BLaER1 treated with 17β-estradiol and CSF1 and Interleukin-3, amounts not matched to agents 10 nM and 100 nM (cell line): Measurements from ENCODE around the gene MYOM1.

ENCODE experiments used
- H3K27ac ChIP-seq, 11 experiments: shearing (Covaris generic); formaldehyde crosslinking; 2 replicates each; pipeline ENCODE4 v1.8.1; 2022
- H3K27me3 ChIP-seq, 11 experiments: shearing (Covaris generic); formaldehyde crosslinking; 2 replicates each; pipeline ENCODE4 v1.8.1; 2022
- H3K36me3 ChIP-seq, 11 experiments: shearing (Covaris generic); formaldehyde crosslinking; 2 replicates each; pipeline ENCODE4 v1.8.1; 2022
- H3K4me1 ChIP-seq, 10 experiments: shearing (Covaris generic); formaldehyde crosslinking; 2 replicates each; pipeline ENCODE4 v1.8.1; 2022
- H3K4me2 ChIP-seq, 11 experiments: shearing (Covaris generic); formaldehyde crosslinking; 2 replicates each; pipeline ENCODE4 v1.8.1; 2022
- H3K4me3 ChIP-seq, 10 experiments: shearing (Covaris generic); formaldehyde crosslinking; 2 replicates each; pipeline ENCODE4 v1.8.1; 2022
- H3K9ac ChIP-seq, 11 experiments: shearing (Covaris generic); formaldehyde crosslinking; 2 replicates each; pipeline ENCODE4 v1.8.1; 2022
- H3K9me3 ChIP-seq, 11 experiments: shearing (Covaris generic); formaldehyde crosslinking; replicated peaks in 1 of 11; 2 replicates each; pipeline ENCODE4 v1.8.1; 2022
- H4K20me1 ChIP-seq, 11 experiments: shearing (Covaris generic); formaldehyde crosslinking; 2 replicates each; pipeline ENCODE4 v1.8.1; 2022
- Cebpa-rat ChIP-seq, 11 experiments: shearing (Covaris generic); IDR thresholded peaks; 2 replicates each; pipeline ENCODE4 v1.8.1; 2022

Gene MYOM1

GRCh38 chr18:3110034-3110752 lies 109.6 kb downstream of the MYOM1 start:
- Histone ChIP-seq H3K9ac (no peak overlapping the region), H3K9me3 (no peaks in the 10 kb centered on the region), H3K4me3 (no peak overlapping the region), H4K20me1 (no peaks in the 10 kb centered on the region), H3K27me3 (no peaks in the 10 kb centered on the region), H3K27ac (no peak overlapping the region), H3K36me3 (no peaks in the 10 kb centered on the region), H3K4me2 (no peak overlapping the region), H3K4me1 (peaks cover 0 to 15% (median 13%) of the 10 kb centered on the region in 10 experiments; a peak in 17 of 20 replicates)
- TF ChIP-seq Cebpa-rat (IDR thresholded peaks at IDR 0.05): no peak

GRCh38 chr18:3107740-3108151 lies 112.0 kb downstream of the MYOM1 start:
- H3K27ac ChIP-seq: no peak overlapping the region
- no peaks in the 10 kb centered on the region for H4K20me1 ChIP-seq
- peaks cover 6 to 20% (median 14%) of the 10 kb centered on the region in 10 experiments; a peak in 18 of 20 replicates for H3K4me1 ChIP-seq
- H3K4me3 ChIP-seq: no peak overlapping the region
- no peak overlapping the region for H3K4me2 ChIP-seq
- H3K27me3 ChIP-seq: no peaks in the 10 kb centered on the region
- TF ChIP-seq Cebpa-rat (IDR thresholded peaks at IDR 0.05): no peak
- no peaks in the 10 kb centered on the region for H3K36me3 ChIP-seq
- H3K9ac ChIP-seq: no peak overlapping the region
- H3K9me3 ChIP-seq: no peaks in the 10 kb centered on the region

- no peak for TF ChIP-seq Cebpa-rat (IDR thresholded peaks at IDR 0.05)
- no peaks in the 10 kb centered on the region for H3K36me3 ChIP-seq
- H3K9me3 ChIP-seq: no peaks in the 10 kb centered on the region
- no peak overlapping the region for H3K9ac ChIP-seq
- H3K27me3 ChIP-seq: no peaks in the 10 kb centered on the region
- H3K4me2 ChIP-seq: peak overlapping the region in 8 of 11 experiments; percentile 6 to 62 (median 49); a peak in 12 of 22 replicates
- no peaks in the 10 kb centered on the region for H4K20me1 ChIP-seq
- H3K4me3 ChIP-seq: no peak overlapping the region
- peaks cover 6 to 20% (median 14%) of the 10 kb centered on the region in 10 experiments; a peak in 18 of 20 replicates for H3K4me1 ChIP-seq
- peak overlapping the region in 5 of 11 experiments; percentile 5 to 51 (median 30); a peak in 7 of 22 replicates for H3K27ac ChIP-seq
These were observed 115.3 kb downstream of the MYOM1 start for GRCh38 chr18:3104190-3105054.

GRCh38 chr18:3103576-3103975 lies 116.2 kb downstream of the MYOM1 start:
- no peak for TF ChIP-seq Cebpa-rat (IDR thresholded peaks at IDR 0.05)
- Histone ChIP-seq H3K4me1 (peaks cover 6 to 20% (median 14%) of the 10 kb centered on the region in 10 experiments; a peak in 18 of 20 replicates), H3K4me2 (peak overlapping the region; percentile 26 to 62 (median 48); a peak in 20 of 22 replicates), H4K20me1 (no peaks in the 10 kb centered on the region), H3K9ac (no peak overlapping the region), H3K36me3 (no peaks in the 10 kb centered on the region), H3K27ac (peak overlapping the region in 2 of 11 experiments; percentile 27 to 29; a peak in 1 of 22 replicates), H3K27me3 (no peaks in the 10 kb centered on the region), H3K4me3 (no peak overlapping the region), H3K9me3 (no peaks in the 10 kb centered on the region)

- no peak for TF ChIP-seq Cebpa-rat (IDR thresholded peaks at IDR 0.05)
- no peak overlapping the region for H3K9ac ChIP-seq
- peaks cover 6 to 20% (median 14%) of the 10 kb centered on the region in 10 experiments; a peak in 18 of 20 replicates for H3K4me1 ChIP-seq
These were observed 116.8 kb downstream of the MYOM1 start for GRCh38 chr18:3102983-3103382.

GRCh38 chr18:3100498-3101132 lies 119.2 kb downstream of the MYOM1 start:
- Histone ChIP-seq H3K4me3 (no peak overlapping the region), H3K27ac (no peak overlapping the region), H3K9me3 (no peaks in the 10 kb centered on the region), H4K20me1 (no peaks in the 10 kb centered on the region), H3K27me3 (no peaks in the 10 kb centered on the region), H3K4me2 (no peak overlapping the region), H3K9ac (no peak overlapping the region), H3K36me3 (no peaks in the 10 kb centered on the region), H3K4me1 (peaks cover 12 to 30% (median 18%) of the 10 kb centered on the region in 10 experiments)
- TF ChIP-seq Cebpa-rat (IDR thresholded peaks at IDR 0.05): no peak

More at GRCh38 chr18:3102983-3103382, 116.8 kb downstream of the MYOM1 start:
- no peaks in the 10 kb centered on the region for H3K36me3 ChIP-seq
- no peaks in the 10 kb centered on the region for H4K20me1 ChIP-seq
- no peak overlapping the region for H3K4me3 ChIP-seq
- H3K27me3 ChIP-seq: no peaks in the 10 kb centered on the region
- peak overlapping the region in 1 of 11 experiments; percentile 62; a peak in 1 of 22 replicates for H3K4me2 ChIP-seq
- no peaks in the 10 kb centered on the region for H3K9me3 ChIP-seq
- H3K27ac ChIP-seq: no peak overlapping the region

GRCh38 chr18:3099327-3099726 lies 120.4 kb downstream of the MYOM1 start:
- no peak for TF ChIP-seq Cebpa-rat (IDR thresholded peaks at IDR 0.05)
- Histone ChIP-seq H3K9me3 (no peaks in the 10 kb centered on the region), H3K27me3 (no peaks in the 10 kb centered on the region), H3K4me2 (no peak overlapping the region), H3K4me1 (peaks cover 8 to 26% (median 16%) of the 10 kb centered on the region in 10 experiments), H3K27ac (no peak overlapping the region), H3K36me3 (no peaks in the 10 kb centered on the region), H4K20me1 (no peaks in the 10 kb centered on the region), H3K9ac (no peak overlapping the region), H3K4me3 (no peak overlapping the region)

GRCh38 chr18:3097082-3097481 lies 122.7 kb downstream of the MYOM1 start:
- H3K4me2 ChIP-seq: peak overlapping the region in 5 of 11 experiments; percentile 16 to 36 (median 18); a peak in 4 of 22 replicates
- no peak overlapping the region for H3K4me3 ChIP-seq
- peaks cover 0 to 20% (median 7%) of the 10 kb centered on the region in 10 experiments; a peak in 11 of 20 replicates for H3K4me1 ChIP-seq
- no peaks in the 10 kb centered on the region for H4K20me1 ChIP-seq
- H3K9me3 ChIP-seq: no peaks in the 10 kb centered on the region
- no peaks in the 10 kb centered on the region for H3K36me3 ChIP-seq
- no peak for TF ChIP-seq Cebpa-rat (IDR thresholded peaks at IDR 0.05)
- H3K9ac ChIP-seq: no peak overlapping the region
- H3K27me3 ChIP-seq: no peaks in the 10 kb centered on the region
- H3K27ac ChIP-seq: no peak overlapping the region

GRCh38 chr18:3095921-3096320 lies 123.8 kb downstream of the MYOM1 start:
- no peak overlapping the region for H3K27ac ChIP-seq
- H3K27me3 ChIP-seq: no peaks in the 10 kb centered on the region
- no peaks in the 10 kb centered on the region for H3K36me3 ChIP-seq
- H3K9ac ChIP-seq: no peak overlapping the region
- no peak overlapping the region for H3K4me2 ChIP-seq
- H4K20me1 ChIP-seq: no peaks in the 10 kb centered on the region
- no peak for TF ChIP-seq Cebpa-rat (IDR thresholded peaks at IDR 0.05)
- H3K4me1 ChIP-seq: peaks cover 0 to 20% (median 7%) of the 10 kb centered on the region in 10 experiments; a peak in 11 of 20 replicates
- no peaks in the 10 kb centered on the region for H3K9me3 ChIP-seq
- H3K4me3 ChIP-seq: no peak overlapping the region
